Loucy (cell line): Measurements from ENCODE around the gene ANKRD10.

Experiments used
- CTCF ChIP-seq: fragments of 200-600 bp; sonication (generic); conservative IDR thresholded peaks from 2 replicates; pipeline ENCODE4 v1.5.1; 2014; ENCODE audit warnings: mild to moderate bottlenecking, antibody characterized with exemption, low read length
- EZH2phosphoT487 ChIP-seq: fragments of 200-600 bp; IDR thresholded peaks from 2 replicates; pipeline ENCODE4 v1.6.1; 2018; ENCODE audit warnings: antibody characterized with exemption, mild to moderate bottlenecking, moderate library complexity, borderline replicate concordance

- TF ChIP-seq CTCF (no peak), EZH2phosphoT487 (no peak)
Observed at GRCh38 chr13:110841406-110841805, 73.5 kb downstream of the ANKRD10 start.
